Measurements from ENCODE around the gene FAM13A. TPM values are rescaled to one million over a fixed set of nuclear protein-coding genes. Genes with fewer than 3 reads are reported as not detected.

The FAM13A gene
- total and polyA plus RNA-seq, 2 donors (not counting 3 experiments of a cell fraction or from before 2014, with no cell fraction given) = 3.3 to 10.5 TPM

DNA sequence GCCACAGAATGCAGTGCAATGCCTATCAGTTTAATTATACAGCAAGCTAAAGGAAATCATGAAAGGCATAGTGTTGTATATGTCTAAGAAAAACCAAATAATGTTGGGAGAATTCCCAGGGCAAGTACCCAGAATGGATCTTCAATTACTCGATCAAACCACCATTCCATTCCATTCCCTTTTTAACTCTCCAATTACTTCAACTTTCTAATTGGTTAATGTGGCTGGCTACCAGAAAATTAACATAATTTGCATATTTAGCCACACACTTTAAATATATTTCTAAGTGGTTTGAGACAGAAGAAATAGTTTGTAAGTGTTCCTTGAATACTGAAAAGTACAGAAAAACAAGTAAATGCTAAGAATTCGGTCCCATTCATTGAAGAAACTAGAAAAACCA is 247.9 kb downstream of the FAM13A start:
- H3K9me3 ChIP-seq (replicated peaks; ENCODE audit: control insufficient read depth, insufficient read depth, low read length) = no peaks in the 10 kb centered on the region
- no peak overlapping the region for H3K27ac ChIP-seq (ENCODE audit: insufficient read depth, low read depth, low read length)
- intact Hi-C loops (cut with micrococcal nuclease) (no loop called here), dilution Hi-C loops (cut with MboI; ENCODE audit: extremely low pct_ligation_motif_present, low sequenced_read_pairs) (loop anchor here (25.0 kb wide), 1 partner anchor 203 kb away; no protein-coding TSS in a partner anchor)
- no peaks in the 10 kb centered on the region for H3K27me3 ChIP-seq (ENCODE audit: control insufficient read depth in 2 of 2, insufficient read depth in 2 of 2, low read length in 2 of 2)
- no peaks in the 10 kb centered on the region for H4K20me1 ChIP-seq (replicated peaks; ENCODE audit: control insufficient read depth, extremely low read depth, insufficient read depth, low read length)
- POLR2A ChIA-PET = no interaction called here
- no peaks in the 10 kb centered on the region for H3K36me3 ChIP-seq (ENCODE audit: control insufficient read depth in 2 of 2, extremely low read depth in 1 of 2, insufficient read depth in 2 of 2, low read length in 2 of 2)
- no peaks in the 10 kb centered on the region for H3K9me1 ChIP-seq (replicated peaks; ENCODE audit: control insufficient read depth, extremely low read depth, insufficient read depth, low read length)
- H2AFZ ChIP-seq (ENCODE audit: low read depth, low read length) = no peak overlapping the region
- no peak overlapping the region for H3K4me2 ChIP-seq (ENCODE audit: insufficient read depth, low read length)
- FAIRE-seq (no peak), DNase-seq (ENCODE audit: low read depth, low spot score) (no peak)
- no peak overlapping the region for H3K9ac ChIP-seq (replicated peaks; ENCODE audit: extremely low read depth, insufficient read depth, low read length)
- BruUV-seq (replicated peaks) = no TSS peak
- no peak for TF ChIP-seq POLR2AphosphoS5 (IDR thresholded peaks at IDR 0.05; ENCODE audit: insufficient read depth, low read depth, low read length)
- no peak for TF ChIP-seq POLR2A (IDR thresholded peaks at IDR 0.05; ENCODE audit: low read depth, low read length)
- TF ChIP-seq, protein P1, sequence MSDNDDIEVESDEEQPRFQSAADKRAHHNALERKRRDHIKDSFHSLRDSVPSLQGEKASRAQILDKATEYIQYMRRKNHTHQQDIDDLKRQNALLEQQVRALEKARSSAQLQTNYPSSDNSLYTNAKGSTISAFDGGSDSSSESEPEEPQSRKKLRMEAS (IDR thresholded peaks at IDR 0.05; ENCODE audit: insufficient read depth, insufficient read length) = no peak
- TF ChIP-seq GATA2 (IDR thresholded peaks at IDR 0.05; ENCODE audit: insufficient read depth, insufficient read length, low read depth, low read length) = no peak
- TF ChIP-seq FOS (IDR thresholded peaks at IDR 0.05; ENCODE audit: borderline replicate concordance, insufficient read depth, low read length) = no peak
- no peak for TF ChIP-seq EZH2 (IDR thresholded peaks at IDR 0.05; ENCODE audit: borderline replicate concordance, low read depth, low read length, severe bottlenecking)
- CTCF ChIA-PET = interaction anchor here (0.6 to 1.9 kb wide), 5 partner anchors 12 to 214 kb away, joined by 3 to 9 read pairs (median 3); no protein-coding TSS in a partner anchor
- no peaks in the 10 kb centered on the region for H3K79me2 ChIP-seq (ENCODE audit: control insufficient read depth, insufficient read depth, low read length)
- H3K4me3 ChIP-seq (replicated peaks in 1 of 3; ENCODE audit: insufficient read depth in 1 of 3, low read depth in 1 of 3, low read length in 3 of 3) = no peak overlapping the region
- H3K4me1 ChIP-seq (ENCODE audit: control insufficient read depth, extremely low read depth, insufficient read depth, low read length) = no peaks in the 10 kb centered on the region

DNA sequence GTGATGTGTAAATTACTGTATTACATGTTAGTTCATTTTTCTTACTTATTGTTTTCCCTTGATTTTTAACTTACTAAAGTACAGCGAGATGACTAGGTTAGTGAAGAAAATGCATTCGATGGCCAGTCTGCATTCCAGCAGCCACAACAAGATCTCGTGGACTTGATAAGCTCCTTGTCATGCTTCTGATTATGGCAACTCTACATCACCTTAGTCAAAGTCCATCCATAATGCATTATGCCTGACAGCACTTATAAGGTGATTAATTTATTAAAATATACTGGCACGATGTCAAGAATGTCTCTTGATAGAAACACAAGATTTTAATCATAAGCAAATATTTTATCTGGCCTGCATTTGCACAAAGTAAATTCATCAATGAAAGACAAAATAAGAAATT is 249.5 kb downstream of the FAM13A start:
- no peaks in the 10 kb centered on the region for H3K79me2 ChIP-seq (ENCODE audit: control insufficient read depth, insufficient read depth, low read length)
- intact Hi-C loops (cut with micrococcal nuclease) (no loop called here), dilution Hi-C loops (cut with MboI; ENCODE audit: extremely low pct_ligation_motif_present, low sequenced_read_pairs) (loop anchor here (25.0 kb wide), 1 partner anchor 205 kb away; no protein-coding TSS in a partner anchor)
- BruUV-seq (replicated peaks) = no TSS peak
- no peak overlapping the region for H2AFZ ChIP-seq (ENCODE audit: low read depth, low read length)
- CTCF ChIA-PET = interaction anchor here (1.2 to 2.1 kb wide), 4 partner anchors 12 to 268 kb away, joined by 5 to 7 read pairs (median 6); no protein-coding TSS in a partner anchor
- no peak overlapping the region for H3K4me3 ChIP-seq (replicated peaks in 1 of 3; ENCODE audit: insufficient read depth in 1 of 3, low read depth in 1 of 3, low read length in 3 of 3)
- no peaks in the 10 kb centered on the region for H3K27me3 ChIP-seq (ENCODE audit: control insufficient read depth in 2 of 2, insufficient read depth in 2 of 2, low read length in 2 of 2)
- no peak overlapping the region for H3K27ac ChIP-seq (ENCODE audit: insufficient read depth, low read depth, low read length)
- H4K20me1 ChIP-seq (replicated peaks; ENCODE audit: control insufficient read depth, extremely low read depth, insufficient read depth, low read length) = no peaks in the 10 kb centered on the region
- no peak overlapping the region for H3K9ac ChIP-seq (replicated peaks; ENCODE audit: extremely low read depth, insufficient read depth, low read length)
- DNase-seq (ENCODE audit: low read depth, low spot score) (peak; percentile 28), FAIRE-seq (no peak)
- H3K36me3 ChIP-seq (ENCODE audit: control insufficient read depth in 2 of 2, extremely low read depth in 1 of 2, insufficient read depth in 2 of 2, low read length in 2 of 2) = no peaks in the 10 kb centered on the region
- no peaks in the 10 kb centered on the region for H3K9me3 ChIP-seq (replicated peaks; ENCODE audit: control insufficient read depth, insufficient read depth, low read length)
- TF ChIP-seq EZH2 (IDR thresholded peaks at IDR 0.05; ENCODE audit: borderline replicate concordance, low read depth, low read length, severe bottlenecking) (no peak), GATA2 (IDR thresholded peaks at IDR 0.05; ENCODE audit: insufficient read depth, insufficient read length, low read depth, low read length) (peak; percentile 9)
- POLR2A ChIA-PET = no interaction called here
- no peaks in the 10 kb centered on the region for H3K9me1 ChIP-seq (replicated peaks; ENCODE audit: control insufficient read depth, extremely low read depth, insufficient read depth, low read length)
- no peak overlapping the region for H3K4me2 ChIP-seq (ENCODE audit: insufficient read depth, low read length)
- H3K4me1 ChIP-seq (ENCODE audit: control insufficient read depth, extremely low read depth, insufficient read depth, low read length) = no peaks in the 10 kb centered on the region
